IMR-90 (cell line): ENCODE measurements around the gene LRRC58. TPM values are rescaled to one million over a fixed set of nuclear protein-coding genes. Genes with fewer than 3 reads are reported as not detected.

Source experiments
- ATAC-seq: fragments of 200-7000 bp; cut with Tn5 transposase; 2 replicates; pipeline ENCODE4 v1.9.1; 2020; ENCODE audit warnings: low read depth, mild to moderate bottlenecking, moderate library complexity
- BruUV-seq: library from RNA; stranded (reverse); fragments of 400-500 nt; replicated peaks from 2 replicates; lab custom pipeline; 2021; lab: Mats Ljungman, UMichigan
- CTCF ChIA-PET: fragments of 300-600 bp; formaldehyde crosslinking; extraction: SDS; loops from one replicate; lab custom pipeline; 2021; ENCODE audit warnings: antibody characterized with exemption; lab: Yijun Ruan, JAX
- POLR2A ChIA-PET: fragments of 300-600 bp; sonication (Branson Sonifier 250); formaldehyde crosslinking; loops from one replicate; lab custom pipeline; 2022; ENCODE audit warnings: antibody characterized with exemption; ENCODE audit not compliant: unreplicated experiment; lab: Charles Lee
- DNase-seq: peaks from one replicate; pipeline ENCODE4 v3.0.0; 2013
- H2AFZ ChIP-seq: replicated peaks from 2 replicates; pipeline ENCODE3; 2013; ENCODE audit warnings: low read length, mild to moderate bottlenecking; ENCODE audit not compliant: poor library complexity
- H2AK5ac ChIP-seq: 2 replicates; pipeline ENCODE4 v1.6.1; 2013; ENCODE audit warnings: low read depth, low read length, inconsistent platforms
- H2AK9ac ChIP-seq: replicated peaks from 2 replicates; pipeline ENCODE3; 2013; ENCODE audit warnings: mild to moderate bottlenecking, low read depth, low read length, moderate library complexity; ENCODE audit not compliant: poor library complexity
- H2BK120ac ChIP-seq: 2 replicates; pipeline ENCODE4 v1.6.1; 2013; ENCODE audit warnings: low read depth, low read length, inconsistent platforms
- H2BK15ac ChIP-seq: 3 replicates; pipeline ENCODE4 v1.6.1; 2013; ENCODE audit warnings: low read depth, low read length, inconsistent platforms
- H2BK20ac ChIP-seq: 2 replicates; pipeline ENCODE4 v1.6.1; 2013; ENCODE audit warnings: low read depth, mild to moderate bottlenecking, inconsistent platforms, low read length, moderate library complexity
- H2BK5ac ChIP-seq: 2 replicates; pipeline ENCODE4 v1.6.1; 2013; ENCODE audit warnings: mild to moderate bottlenecking, low read depth, low read length, inconsistent platforms; ENCODE audit not compliant: poor library complexity, severe bottlenecking
- H3K14ac ChIP-seq: replicated peaks from 2 replicates; pipeline ENCODE4 v1.6.1; 2013; ENCODE audit warnings: low read depth, low read length, inconsistent platforms
- H3K18ac ChIP-seq: 2 replicates; pipeline ENCODE4 v1.6.1; 2013; ENCODE audit warnings: low read depth, low read length, control low read depth
- H3K23ac ChIP-seq: 2 replicates; pipeline ENCODE4 v1.6.1; 2013; ENCODE audit warnings: low read depth, low read length, inconsistent platforms
- H3K27ac ChIP-seq: 2 replicates; pipeline ENCODE4 v1.5.1; 2013; ENCODE audit warnings: mild to moderate bottlenecking, control low read depth, low read length; ENCODE audit not compliant: insufficient read depth
- H3K27me3 ChIP-seq: 2 replicates; pipeline ENCODE4 v1.6.1; 2013; ENCODE audit warnings: low read length; ENCODE audit not compliant: control insufficient read depth, insufficient read depth
- H3K36me3 ChIP-seq: 2 replicates; pipeline ENCODE4 v1.6.1; 2013; ENCODE audit warnings: low read length, mixed read lengths; ENCODE audit not compliant: control insufficient read depth, insufficient read depth
- H3K4ac ChIP-seq: 2 replicates; pipeline ENCODE4 v1.6.1; 2013; ENCODE audit warnings: low read depth, low read length, inconsistent platforms
- H3K4me1 ChIP-seq: 2 replicates; pipeline ENCODE4 v1.6.1; 2013; ENCODE audit warnings: low read length, mixed read lengths; ENCODE audit not compliant: control insufficient read depth, insufficient read depth
- H3K4me2 ChIP-seq: 2 replicates; pipeline ENCODE4 v1.6.1; 2013; ENCODE audit warnings: low read depth, mild to moderate bottlenecking, control low read depth, low read length, moderate library complexity
- H3K4me3 ChIP-seq: 2 replicates; pipeline ENCODE4 v1.5.1; 2013; ENCODE audit warnings: low read depth, mild to moderate bottlenecking, control low read depth, low read length, moderate library complexity; ENCODE audit not compliant: insufficient read depth
- H3K56ac ChIP-seq: 2 replicates; pipeline ENCODE4 v1.6.1; 2013; ENCODE audit warnings: low read length, inconsistent platforms; ENCODE audit not compliant: insufficient read depth; ENCODE audit errors: extremely low read depth
- H3K79me1 ChIP-seq, 2 experiments: 2 replicates each; pipeline ENCODE4 v1.6.1; 2013; ENCODE audit warnings: low read length in 2 of 2, inconsistent platforms in 1 of 2, low read depth in 1 of 2
- H3K9ac ChIP-seq: 2 replicates; pipeline ENCODE4 v1.6.1; 2013; ENCODE audit warnings: low read depth, low read length, control low read depth
- H3K9me1 ChIP-seq: 2 replicates; pipeline ENCODE4 v1.6.1; 2013; ENCODE audit warnings: low read length, inconsistent platforms; ENCODE audit not compliant: insufficient read depth
- H3K9me3 ChIP-seq: 2 replicates; pipeline ENCODE4 v1.6.1; 2013; ENCODE audit warnings: low read length; ENCODE audit not compliant: control insufficient read depth, insufficient read depth
- H4K20me1 ChIP-seq: 2 replicates; pipeline ENCODE4 v1.6.1; 2013; ENCODE audit warnings: low read length, inconsistent platforms; ENCODE audit not compliant: insufficient read depth
- H4K5ac ChIP-seq: 2 replicates; pipeline ENCODE4 v1.6.1; 2013; ENCODE audit warnings: mild to moderate bottlenecking, low read depth, low read length, control low read depth
- H4K8ac ChIP-seq, 2 experiments: 2 replicates each; pipeline ENCODE4 v1.6.1; 2013; ENCODE audit warnings: low read depth in 2 of 2, low read length in 2 of 2, control low read depth in 1 of 2, inconsistent platforms in 1 of 2
- H4K91ac ChIP-seq: 2 replicates; pipeline ENCODE4 v1.6.1; 2013; ENCODE audit warnings: low read depth, low read length, inconsistent platforms; ENCODE audit not compliant: insufficient read depth
- CHD1 ChIP-seq: IDR thresholded peaks from 2 replicates; pipeline ENCODE4 v1.6.1; 2012; ENCODE audit warnings: low read depth, low read length, improper control_type of control experiment
- CTCF ChIP-seq: conservative IDR thresholded peaks from 2 replicates; pipeline ENCODE4 v1.5.1; 2012; ENCODE audit warnings: mild to moderate bottlenecking, low read depth, low read length, improper control_type of control experiment
- MAFK ChIP-seq: IDR thresholded peaks from 2 replicates; pipeline ENCODE4 v1.6.1; 2012; ENCODE audit warnings: low read depth, low read length, improper control_type of control experiment
- MAZ ChIP-seq: IDR thresholded peaks from 2 replicates; pipeline ENCODE4 v1.6.1; 2012; ENCODE audit warnings: low read depth, mild to moderate bottlenecking, low read length, improper control_type of control experiment, moderate library complexity, borderline replicate concordance
- RCOR1 ChIP-seq: IDR thresholded peaks from 2 replicates; pipeline ENCODE4 v1.6.1; 2012; ENCODE audit warnings: mild to moderate bottlenecking, low read length, improper control_type of control experiment; ENCODE audit not compliant: insufficient replicate concordance
- RFX5 ChIP-seq: IDR thresholded peaks from 2 replicates; pipeline ENCODE4 v1.8.0; 2012; ENCODE audit warnings: low read depth, mild to moderate bottlenecking, low read length, moderate library complexity
- WGBS, 2 experiments: methylation state at CpG; one replicate each; pipeline versions ENCODE4 v1.1.5 to v1.1.7; 2013; ENCODE audit warnings: missing lambda C conversion rate in 2 of 2; ENCODE audit not compliant: insufficient read length in 1 of 2; ENCODE audit errors: extremely low coverage in 2 of 2; 5-methylcytosine and 5-hydroxymethylcytosine counted together
- dilution Hi-C: fragments of 300-500 bp; cut with HindIII; formaldehyde crosslinking; loops from one replicate; pipeline ENCODE4 v1.14.3; 2018; ENCODE audit warnings: low sequenced_read_pairs; ENCODE audit not compliant: unreplicated experiment
- in situ Hi-C: fragments of 300-500 bp; cut with MboI; formaldehyde crosslinking; loops from 3 replicates; pipeline ENCODE4 v1.14.3; 2019; ENCODE audit warnings: low sequenced_read_pairs, inconsistent platforms, mixed read lengths
- intact Hi-C: fragments of 100-400 bp; cut with micrococcal nuclease; formaldehyde crosslinking; loops from 2 replicates; pipeline ENCODE4 v1.10.0; 2022
- polyA plus RNA-seq, 3 experiments: library from polyadenylated mRNA; depleted of rRNA; stranded (reverse); fragments of >200 nt; gene quantifications; 2 replicates each; pipeline ENCODE4 v1.2.3, GENCODE V29; 2012; ENCODE audit warnings: low replicate concordance in 1 of 3
- total RNA-seq: library from RNA; depleted of rRNA; stranded (reverse); fragments of >200 nt; gene quantifications from 2 replicates; pipeline ENCODE4 v1.2.3, GENCODE V29; 2012
- TF ChIP-seq, protein P1 (sequence below): fragments of 150-350 bp; IDR thresholded peaks from 2 replicates; pipeline ENCODE4 v1.6.1; 2016; ENCODE audit warnings: low read depth, mild to moderate bottlenecking, low read length, moderate library complexity, borderline replicate concordance
- TF ChIP-seq, protein P2 (sequence below): fragments of 150-350 bp; IDR thresholded peaks from 2 replicates; pipeline ENCODE4 v1.6.1; 2017; ENCODE audit warnings: mild to moderate bottlenecking, antibody characterized with exemption, low read length, low read depth

LRRC58 gene
- total and polyA plus RNA-seq, 2 of the 4 experiments (the other 2 are of a cell fraction), result 5.0 to 13.4 TPM

GRCh38 chr3:120286465-120286864 is 62.7 kb downstream of the LRRC58 start:
- Histone ChIP-seq H4K8ac (no peak overlapping the region), H3K56ac (no peak overlapping the region), H3K14ac (no peak overlapping the region), H2AK9ac (no peak overlapping the region), H2BK15ac (no peak overlapping the region), H3K4ac (no peak overlapping the region), H3K9me3 (no peaks in the 10 kb centered on the region), H3K27me3 (peaks cover 50% of the 10 kb centered on the region), H2BK20ac (no peak overlapping the region), H3K27ac (no peak overlapping the region), H3K79me1 (no peaks in the 10 kb centered on the region), H4K5ac (no peak overlapping the region), H2AK5ac (no peak overlapping the region), H3K9me1 (no peaks in the 10 kb centered on the region), H3K18ac (no peak overlapping the region), H4K20me1 (no peaks in the 10 kb centered on the region), H3K36me3 (no peaks in the 10 kb centered on the region), H2BK120ac (no peak overlapping the region), H3K9ac (no peak overlapping the region), H3K4me1 (no peaks in the 10 kb centered on the region), H4K91ac (no peak overlapping the region), H3K23ac (no peak overlapping the region), H2BK5ac (no peak overlapping the region), H3K4me3 (no peak overlapping the region), H2AFZ (no peak overlapping the region), H3K4me2 (no peak overlapping the region)
- DNase-seq (no peak), ATAC-seq (no peak)
- in situ Hi-C loops (no loop called here), intact Hi-C loops (no loop called here), dilution Hi-C loops (no loop called here)
- TF ChIP-seq CHD1 (no peak), RCOR1 (no peak), MAZ (no peak), CTCF (no peak), RFX5 (no peak), MAFK (no peak)
- TF ChIP-seq, protein P1, sequence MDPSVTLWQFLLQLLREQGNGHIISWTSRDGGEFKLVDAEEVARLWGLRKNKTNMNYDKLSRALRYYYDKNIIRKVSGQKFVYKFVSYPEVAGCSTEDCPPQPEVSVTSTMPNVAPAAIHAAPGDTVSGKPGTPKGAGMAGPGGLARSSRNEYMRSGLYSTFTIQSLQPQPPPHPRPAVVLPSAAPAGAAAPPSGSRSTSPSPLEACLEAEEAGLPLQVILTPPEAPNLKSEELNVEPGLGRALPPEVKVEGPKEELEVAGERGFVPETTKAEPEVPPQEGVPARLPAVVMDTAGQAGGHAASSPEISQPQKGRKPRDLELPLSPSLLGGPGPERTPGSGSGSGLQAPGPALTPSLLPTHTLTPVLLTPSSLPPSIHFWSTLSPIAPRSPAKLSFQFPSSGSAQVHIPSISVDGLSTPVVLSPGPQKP, result no peak
- TF ChIP-seq, protein P2, sequence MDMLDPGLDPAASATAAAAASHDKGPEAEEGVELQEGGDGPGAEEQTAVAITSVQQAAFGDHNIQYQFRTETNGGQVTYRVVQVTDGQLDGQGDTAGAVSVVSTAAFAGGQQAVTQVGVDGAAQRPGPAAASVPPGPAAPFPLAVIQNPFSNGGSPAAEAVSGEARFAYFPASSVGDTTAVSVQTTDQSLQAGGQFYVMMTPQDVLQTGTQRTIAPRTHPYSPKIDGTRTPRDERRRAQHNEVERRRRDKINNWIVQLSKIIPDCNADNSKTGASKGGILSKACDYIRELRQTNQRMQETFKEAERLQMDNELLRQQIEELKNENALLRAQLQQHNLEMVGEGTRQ, result no peak
- no CpG with 5 or more reads among the region's 2 CpGs for whole genome bisulfite sequencing, 2 experiments
- CTCF ChIA-PET, result interaction anchor here (0.6 to 0.8 kb wide), 2 partner anchors 19 to 282 kb away, joined by 3 read pairs; no protein-coding TSS in a partner anchor
- no TSS peak for BruUV-seq
- POLR2A ChIA-PET, result no interaction called here
